GM12878 (cell line): Measurements from ENCODE around the gene DCBLD2. TPM values are rescaled to one million over a fixed set of nuclear protein-coding genes. Genes with fewer than 3 reads are reported as not detected.
A peak's percentile ranks its signal among the peaks of the same experiment; 100 is the strongest.

Experiments used
- ATAC-seq: fragments of 200-7000 bp; cut with Tn5 transposase; 3 replicates; pipeline ENCODE4 v1.9.1; 2020; ENCODE audit warnings: mild to moderate bottlenecking, moderate library complexity
- BruUV-seq: library from RNA; stranded (reverse); fragments of 400-500 nt; replicated peaks from 2 replicates; lab custom pipeline; 2021; lab: Mats Ljungman, UMichigan
- CTCF ChIA-PET: fragments of 300-600 bp; sonication (Branson Sonifier 250); formaldehyde crosslinking; extraction: SDS; loops from one replicate; lab custom pipeline; 2021; ENCODE audit warnings: inconsistent platforms; lab: Yijun Ruan, JAX
- POLR2A ChIA-PET: fragments of 350-600 bp; formaldehyde crosslinking; extraction: SDS; loops from one replicate; lab custom pipeline; 2021; ENCODE audit warnings: inconsistent platforms; lab: Charles Lee
- RAD21 ChIA-PET: fragments of 300-600 bp; sonication (Branson Sonifier 250); formaldehyde crosslinking; loops from one replicate; lab custom pipeline; 2023; ENCODE audit warnings: antibody characterized with exemption; ENCODE audit not compliant: unreplicated experiment; lab: Charles Lee
- SMC1A ChIA-PET: fragments of 300-600 bp; sonication (Branson Sonifier 250); formaldehyde crosslinking; loops from one replicate; lab custom pipeline; 2023; ENCODE audit not compliant: unreplicated experiment, uncharacterized antibody; lab: Charles Lee
- DNase-seq: peaks from one replicate; pipeline ENCODE4 v3.0.0-alpha.2; 2011; ENCODE audit warnings: low read depth, low spot score
- FAIRE-seq: peaks from 3 replicates; lab custom pipeline; 2011; peaks lifted over from hg19 to GRCh38; lab: Jason Lieb, UNC
- H2AFZ ChIP-seq: 2 replicates; pipeline ENCODE4 v1.6.0; 2011; ENCODE audit warnings: low read depth, low read length, control low read depth; ENCODE audit not compliant: control insufficient read depth
- H3K27ac ChIP-seq: 2 replicates; pipeline ENCODE4 v1.5.1; 2011; ENCODE audit warnings: control low read depth; ENCODE audit not compliant: control insufficient read depth, insufficient read depth
- H3K27me3 ChIP-seq, 2 experiments: replicated peaks in 1 of 2; 2 replicates each; pipeline versions ENCODE4 v1.6.0 to v1.6.1; 2011; ENCODE audit warnings: low read length in 1 of 2; ENCODE audit not compliant: control insufficient read depth in 2 of 2, insufficient read depth in 2 of 2
- H3K36me3 ChIP-seq, 2 experiments: 2 replicates each; pipeline ENCODE4 v1.5.1; 2011; ENCODE audit warnings: low read length in 1 of 2; ENCODE audit not compliant: control insufficient read depth in 2 of 2, insufficient read depth in 2 of 2
- H3K4me1 ChIP-seq: 2 replicates; pipeline ENCODE4 v1.6.1; 2011; ENCODE audit warnings: mild to moderate bottlenecking, low read length, moderate library complexity, mixed read lengths; ENCODE audit not compliant: control insufficient read depth, insufficient read depth
- H3K4me2 ChIP-seq: 2 replicates; pipeline ENCODE4 v1.6.0; 2011; ENCODE audit warnings: control low read depth; ENCODE audit not compliant: control insufficient read depth, insufficient read depth
- H3K4me3 ChIP-seq: fragments of 200-600 bp; sonication (generic); 2 replicates; pipeline ENCODE4 v1.5.1; 2016
- H3K79me2 ChIP-seq: 2 replicates; pipeline ENCODE4 v1.6.0; 2011; ENCODE audit warnings: low read length; ENCODE audit not compliant: control insufficient read depth, insufficient read depth
- H3K9ac ChIP-seq: 2 replicates; pipeline ENCODE4 v1.8.0; 2011; ENCODE audit warnings: low read length, control low read depth, mixed read lengths; ENCODE audit not compliant: control insufficient read depth, insufficient read depth
- H3K9me3 ChIP-seq: replicated peaks from 3 replicates; pipeline ENCODE4 v1.5.1; 2011; ENCODE audit warnings: mild to moderate bottlenecking, low read length; ENCODE audit not compliant: control insufficient read depth, insufficient read depth
- H4K20me1 ChIP-seq: 2 replicates; pipeline ENCODE4 v1.6.0; 2011; ENCODE audit not compliant: control insufficient read depth, insufficient read depth
- EED ChIP-seq: sonication (generic); IDR thresholded peaks from 2 replicates; pipeline ENCODE4 v1.6.1; 2016; ENCODE audit warnings: antibody characterized with exemption, low read depth
- EGR1 ChIP-seq, 2 experiments: IDR thresholded peaks; 1 replicate in 1 of 2; 2 replicates in 1 of 2; pipeline ENCODE4 v1.6.1; 2011 to 2012; ENCODE audit warnings: low read depth in 2 of 2, low read length in 2 of 2, borderline replicate concordance in 1 of 2, mild to moderate bottlenecking in 1 of 2, moderate library complexity in 1 of 2
- IKZF1 ChIP-seq: fragments of 450-650 bp; conservative IDR thresholded peaks from 2 replicates; pipeline ENCODE4 v1.6.1; 2017; ENCODE audit warnings: antibody characterized with exemption, mild to moderate bottlenecking
- IKZF2 ChIP-seq, 2 experiments: fragments of 450-650 bp; IDR thresholded peaks; 2 replicates each; pipeline ENCODE4 v1.6.1; 2017; ENCODE audit warnings: mild to moderate bottlenecking in 2 of 2, moderate library complexity in 2 of 2
- JUNB ChIP-seq: IDR thresholded peaks from 2 replicates; pipeline ENCODE4 v1.6.1; 2016; ENCODE audit warnings: antibody characterized with exemption, mild to moderate bottlenecking
- MYB ChIP-seq: fragments of 150-350 bp; IDR thresholded peaks from 2 replicates; pipeline ENCODE4 v1.6.1; 2014; ENCODE audit warnings: mild to moderate bottlenecking, low read depth, low read length, borderline replicate concordance
- PAX8 ChIP-seq: fragments of 450-650 bp; IDR thresholded peaks from 2 replicates; pipeline ENCODE4 v1.6.1; 2017; ENCODE audit warnings: mild to moderate bottlenecking, moderate library complexity
- RAD51 ChIP-seq: fragments of 450-650 bp; IDR thresholded peaks from 2 replicates; pipeline ENCODE4 v1.6.1; 2016; ENCODE audit warnings: moderate library complexity, mild to moderate bottlenecking, inconsistent platforms
- RELA ChIP-seq: fragments of 450-650 bp; IDR thresholded peaks from 2 replicates; pipeline ENCODE4 v1.8.0; 2014; ENCODE audit warnings: borderline replicate concordance; ENCODE audit not compliant: partially characterized antibody
- SMAD1 ChIP-seq: fragments of 450-650 bp; IDR thresholded peaks from 2 replicates; pipeline ENCODE4 v1.6.1; 2018; ENCODE audit warnings: mild to moderate bottlenecking, low read depth; ENCODE audit not compliant: partially characterized antibody
- SPI1 ChIP-seq: IDR thresholded peaks from 2 replicates; pipeline ENCODE4 v1.6.1; 2011; ENCODE audit warnings: low read depth, mild to moderate bottlenecking, low read length, moderate library complexity, borderline replicate concordance; ENCODE audit not compliant: insufficient read depth
- TAF1 ChIP-seq: IDR thresholded peaks from 2 replicates; pipeline ENCODE4 v1.6.1; 2011; ENCODE audit warnings: mild to moderate bottlenecking, low read depth, low read length, borderline replicate concordance
- USF1 ChIP-seq: IDR thresholded peaks from 2 replicates; pipeline ENCODE4 v1.6.1; 2011; ENCODE audit warnings: borderline replicate concordance, low read depth, mild to moderate bottlenecking, moderate library complexity, mixed read lengths, low read length; ENCODE audit not compliant: insufficient read depth; ENCODE audit errors: extremely low read length
- YY1 ChIP-seq: IDR thresholded peaks from 2 replicates; pipeline ENCODE4 v1.6.1; 2011; ENCODE audit warnings: low read depth, mild to moderate bottlenecking, low read length
- WGBS: methylation state at CpG from one replicate; pipeline ENCODE4 v1.1.6; 2016; ENCODE audit warnings: low lambda C conversion rate; ENCODE audit not compliant: insufficient replicate concordance, insufficient coverage; ENCODE audit errors: missing lambda C conversion rate; 5-methylcytosine and 5-hydroxymethylcytosine counted together
- in situ Hi-C: fragments of 300-500 bp; cut with MboI; formaldehyde crosslinking; loops from 9 replicates; pipeline ENCODE4 v1.14.3; 2018; ENCODE audit warnings: mixed read lengths
- intact Hi-C: fragments of 100-400 bp; cut with micrococcal nuclease; formaldehyde crosslinking; loops from one replicate; pipeline ENCODE4 v1.14.2; 2022; ENCODE audit not compliant: unreplicated experiment
- polyA plus RNA-seq, 11 experiments: library from polyadenylated mRNA; depleted of rRNA in 4 of 11; unstranded in 6 of 11; stranded (reverse) in 5 of 11; fragments of >200 nt; fragmentation: Nextera tagmentation in 4 of 11; fragmentation: Illumina TruSeq in 1 of 11; extraction: Ambion mirVana in 4 of 11; extraction: Trizol in 1 of 11; gene quantifications; 1 replicate in 1 of 11; 2 replicates in 10 of 11; pipeline versions ENCODE4 v1.2.1 to v1.2.3, GENCODE V29; 2011 to 2016; ENCODE audit warnings: inconsistent platforms in 2 of 11, missing spikeins in 2 of 11, low read depth in 1 of 11
- total RNA-seq, 4 experiments: library from RNA; depleted of rRNA in 3 of 4; stranded (reverse); fragments of >200 nt in 3 of 4; fragmentation: Illumina TruSeq in 1 of 4; extraction: Trizol in 1 of 4; gene quantifications; 2 replicates each; pipeline versions ENCODE4 v1.2.1 to v1.2.3, GENCODE V29; 2013 to 2021
- TF ChIP-seq, protein P1 (sequence below): IDR thresholded peaks from 2 replicates; pipeline ENCODE4 v1.6.1; 2012; ENCODE audit warnings: low read depth, low read length, improper control_type of control experiment

DCBLD2 gene
- total and polyA plus RNA-seq, 10 of the 15 experiments (the other 5 are each of a cell fraction or from before 2014, with no cell fraction given), result 1.6 to 5.9 (median 4.7) TPM

DNA sequence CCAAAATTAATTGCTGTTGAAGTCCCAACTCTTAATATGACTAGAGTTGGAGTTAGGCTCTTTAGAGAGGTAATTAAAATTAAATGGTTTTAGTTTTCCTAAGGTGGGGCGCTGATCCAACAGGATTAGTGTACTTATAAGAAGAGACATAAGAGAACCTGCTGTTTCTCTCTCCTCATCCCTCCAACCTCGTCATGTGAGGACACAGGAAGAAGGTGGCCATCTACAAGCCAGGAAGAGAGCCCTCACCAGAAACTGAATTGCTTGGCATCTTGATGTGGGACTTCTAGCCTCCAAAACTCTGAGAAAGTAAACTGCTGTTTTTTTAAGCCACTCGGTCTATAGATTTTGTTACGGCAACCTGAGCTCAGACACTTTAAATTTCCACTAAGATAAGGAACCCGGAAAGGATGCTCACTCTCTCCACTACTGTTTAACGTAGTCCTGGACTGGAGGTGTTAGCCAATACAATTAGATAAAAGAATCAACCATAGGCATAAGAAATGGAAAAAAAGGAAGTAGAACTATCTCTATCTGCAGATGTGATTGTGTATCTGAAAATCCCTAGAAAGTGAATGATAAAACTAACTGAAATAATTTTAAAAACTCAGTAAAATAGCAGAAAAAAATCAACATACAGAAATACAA, 26.8 kb downstream of the DCBLD2 start:
- DNase-seq (no peak), ATAC-seq (no peak), FAIRE-seq (peak; percentile 44)
- RAD21 ChIA-PET, result no interaction called here
- no peaks in the 10 kb centered on the region for H3K4me1 ChIP-seq
- no TSS peak for BruUV-seq
- no peak overlapping the region for H3K9ac ChIP-seq
- SMC1A ChIA-PET, result interaction anchor here (1.1 to 1.3 kb wide), 2 partner anchors 10 to 21 kb away, joined by 3 read pairs; no protein-coding TSS in a partner anchor
- no peak overlapping the region for H2AFZ ChIP-seq
- H4K20me1 ChIP-seq, result no peaks in the 10 kb centered on the region
- H3K79me2 ChIP-seq, result no peaks in the 10 kb centered on the region
- H3K4me2 ChIP-seq, result no peak overlapping the region
- no peaks in the 10 kb centered on the region for H3K36me3 ChIP-seq
- POLR2A ChIA-PET, result no interaction called here
- H3K4me3 ChIP-seq, result no peak overlapping the region
- no peaks in the 10 kb centered on the region for H3K9me3 ChIP-seq
- in situ Hi-C loops (no loop called here), intact Hi-C loops (no loop called here)
- WGBS, result 74% methylated on average over 6 of the region's 6 CpGs
- H3K27me3 ChIP-seq, result no peaks in the 10 kb centered on the region
- H3K27ac ChIP-seq, result no peak overlapping the region
- CTCF ChIA-PET, result no interaction called here
- no peak for TF ChIP-seq IKZF2 (IDR thresholded peaks at IDR 0.05)
- TF ChIP-seq EGR1 (IDR thresholded peaks at IDR 0.05; ENCODE audit: borderline replicate concordance in 1 of 2, low read depth in 2 of 2, low read length in 2 of 2), result no peak
- no peak for TF ChIP-seq EED
- no peak for TF ChIP-seq RELA
- TF ChIP-seq, protein P1, sequence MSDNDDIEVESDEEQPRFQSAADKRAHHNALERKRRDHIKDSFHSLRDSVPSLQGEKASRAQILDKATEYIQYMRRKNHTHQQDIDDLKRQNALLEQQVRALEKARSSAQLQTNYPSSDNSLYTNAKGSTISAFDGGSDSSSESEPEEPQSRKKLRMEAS, result no peak
- no peak for TF ChIP-seq IKZF1
- no peak for TF ChIP-seq MYB

DNA sequence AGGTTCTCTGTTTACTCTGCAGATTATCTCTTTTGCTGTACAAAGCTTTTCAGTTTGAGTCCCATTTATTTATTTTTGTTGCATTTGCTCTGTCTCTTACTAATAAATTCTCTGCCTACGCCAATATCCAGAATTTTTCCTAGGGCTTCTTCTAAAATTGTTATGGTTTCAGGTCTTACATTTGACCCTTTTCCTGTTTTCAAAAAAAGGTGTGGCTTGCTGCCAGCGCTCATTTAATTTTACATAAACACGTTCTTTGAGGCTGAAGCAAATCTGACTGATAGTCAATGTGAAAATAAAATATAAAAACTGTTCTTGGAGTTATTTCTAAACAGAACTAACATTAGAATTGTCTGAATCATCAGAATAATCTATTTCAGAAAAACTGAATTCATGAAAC, 32.1 kb downstream of the DCBLD2 start:
- POLR2A ChIA-PET, result no interaction called here
- CTCF ChIA-PET, result no interaction called here
- H3K4me3 ChIP-seq, result no peak overlapping the region
- SMC1A ChIA-PET, result no interaction called here
- 96% methylated on average over 3 of the region's 3 CpGs for WGBS
- H3K36me3 ChIP-seq, result no peaks in the 10 kb centered on the region
- H3K79me2 ChIP-seq, result no peaks in the 10 kb centered on the region
- H4K20me1 ChIP-seq, result no peaks in the 10 kb centered on the region
- H3K4me2 ChIP-seq, result no peak overlapping the region
- in situ Hi-C loops, result no loop called here
- no peak overlapping the region for H3K9ac ChIP-seq
- no peaks in the 10 kb centered on the region for H3K27me3 ChIP-seq
- no TSS peak for BruUV-seq
- DNase-seq (no peak), FAIRE-seq (no peak), ATAC-seq (no peak)
- intact Hi-C loops, result no loop called here
- no peak overlapping the region for H3K27ac ChIP-seq
- no peak overlapping the region for H2AFZ ChIP-seq
- no peaks in the 10 kb centered on the region for H3K4me1 ChIP-seq
- RAD21 ChIA-PET, result no interaction called here
- no peaks in the 10 kb centered on the region for H3K9me3 ChIP-seq
- TF ChIP-seq RAD51 (no peak), PAX8 (no peak), EGR1 (IDR thresholded peaks at IDR 0.05; ENCODE audit: borderline replicate concordance in 1 of 2, low read depth in 2 of 2, low read length in 2 of 2) (no peak), SPI1 (no peak), SMAD1 (no peak), USF1 (no peak), YY1 (no peak), TAF1 (no peak), IKZF1 (no peak), JUNB (no peak)
